ENCODE measurements around the gene HMX2. TPM values are rescaled to one million over a fixed set of nuclear protein-coding genes. Genes with fewer than 3 reads are reported as not detected.

HMX2 gene
- total RNA-seq, 1 donor from 2014 or later = not detected

Other genes with a start within 250 kb of the HMX2 start
- not detected for gene FAM24A, start 237.5 kb upstream of the HMX2 start, total RNA-seq
- 9.7 TPM for gene C10orf88, start 193.9 kb upstream of the HMX2 start, total RNA-seq
- gene PSTK, start 167.7 kb upstream of the HMX2 start, total RNA-seq = 3.0 TPM
- 10.6 TPM for gene IKZF5, start 139.3 kb upstream of the HMX2 start, total RNA-seq
- gene ACADSB, start 139.1 kb upstream of the HMX2 start, total RNA-seq = 24.7 TPM
- gene HMX3, start 12.2 kb upstream of the HMX2 start, total RNA-seq = not detected
- gene BUB3, start 6.3 kb downstream of the HMX2 start, total RNA-seq = 94.6 TPM

Measured in tongue (tissue), 1 donor.